SK-N-SH treated with all-trans-retinoic acid at 6 μM for 48 hours (cell line): Measurements from ENCODE around the gene C3orf22.

Experiments used
- ATAC-seq: fragments of 200-7000 bp; cut with Tn5 transposase; 3 replicates; pipeline ENCODE4 v1.9.1; 2020; ENCODE audit warnings: mild to moderate bottlenecking, moderate library complexity
- ARNTL ChIP-seq: fragments of 450-650 bp; formaldehyde crosslinking; IDR thresholded peaks from 2 replicates; pipeline ENCODE4 v1.5.0; 2020; ENCODE audit warnings: low read depth, mild to moderate bottlenecking, moderate library complexity, borderline replicate concordance
- BACH2 ChIP-seq: fragments of 250-450 bp; sonication (Bioruptor Pico); IDR thresholded peaks from 2 replicates; pipeline ENCODE4 v1.9.0; 2021; ENCODE audit warnings: mild to moderate bottlenecking, borderline replicate concordance
- CSDC2 ChIP-seq: fragments of 250-450 bp; sonication (Bioruptor Pico); IDR thresholded peaks from 2 replicates; pipeline ENCODE4 v1.5.0; 2020; ENCODE audit warnings: mild to moderate bottlenecking, moderate library complexity
- ESRRG ChIP-seq: fragments of 250-450 bp; sonication (Bioruptor Pico); IDR thresholded peaks from 2 replicates; pipeline ENCODE4 v1.6.1; 2021; ENCODE audit warnings: mild to moderate bottlenecking
- GLIS3 ChIP-seq: fragments of 250-450 bp; sonication (Bioruptor Pico); IDR thresholded peaks from 2 replicates; pipeline ENCODE4 v1.5.0; 2020; ENCODE audit warnings: mild to moderate bottlenecking, moderate library complexity
- ISL1 ChIP-seq: fragments of 250-450 bp; sonication (Bioruptor Pico); IDR thresholded peaks from 2 replicates; pipeline ENCODE4 v2.1.2; 2022; ENCODE audit warnings: mild to moderate bottlenecking, moderate library complexity
- OSR1 ChIP-seq: fragments of 250-450 bp; sonication (Bioruptor Pico); IDR thresholded peaks from 2 replicates; pipeline ENCODE4 v1.8.0; 2022; ENCODE audit warnings: moderate library complexity, mild to moderate bottlenecking, inconsistent platforms
- PPARA ChIP-seq: fragments of 250-450 bp; sonication (Bioruptor Pico); IDR thresholded peaks from 2 replicates; pipeline ENCODE4 v1.5.0; 2020; ENCODE audit warnings: mild to moderate bottlenecking, borderline replicate concordance
- RARB ChIP-seq: fragments of 250-450 bp; sonication (Bioruptor Pico); IDR thresholded peaks from 2 replicates; pipeline ENCODE4 v1.8.0; 2021; ENCODE audit warnings: mild to moderate bottlenecking, moderate library complexity
- SNAI2 ChIP-seq: fragments of 250-450 bp; sonication (Bioruptor Pico); IDR thresholded peaks from 2 replicates; pipeline ENCODE4 v1.5.0; 2020; ENCODE audit warnings: mild to moderate bottlenecking, moderate library complexity
- TCF4 ChIP-seq: fragments of 250-450 bp; sonication (Bioruptor Pico); IDR thresholded peaks from 2 replicates; pipeline ENCODE4 v1.8.0; 2021; ENCODE audit warnings: mild to moderate bottlenecking, moderate library complexity, borderline replicate concordance
- TOX ChIP-seq: fragments of 250-450 bp; sonication (Bioruptor Pico); IDR thresholded peaks from 2 replicates; pipeline ENCODE4 v1.8.0; 2021; ENCODE audit warnings: mild to moderate bottlenecking, moderate library complexity, borderline replicate concordance
- ZFP3 ChIP-seq: fragments of 250-450 bp; sonication (Bioruptor Pico); IDR thresholded peaks from 2 replicates; pipeline ENCODE4 v1.5.0; 2020; ENCODE audit warnings: mild to moderate bottlenecking, moderate library complexity
- ZFP30 ChIP-seq: fragments of 450-650 bp; formaldehyde crosslinking; IDR thresholded peaks from 2 replicates; pipeline ENCODE4 v1.5.0; 2022; ENCODE audit warnings: mild to moderate bottlenecking, moderate library complexity
- ZNF565 ChIP-seq: fragments of 450-650 bp; formaldehyde crosslinking; conservative IDR thresholded peaks from 2 replicates; pipeline ENCODE4 v1.5.0; 2020; ENCODE audit warnings: low read depth, mild to moderate bottlenecking, moderate library complexity
- ZNF70 ChIP-seq: fragments of 450-650 bp; formaldehyde crosslinking; IDR thresholded peaks from 2 replicates; pipeline ENCODE4 v1.5.0; 2020; ENCODE audit warnings: mild to moderate bottlenecking, moderate library complexity
- ZNF8 ChIP-seq: fragments of 450-650 bp; formaldehyde crosslinking; IDR thresholded peaks from 2 replicates; pipeline ENCODE4 v1.5.0; 2020; ENCODE audit warnings: mild to moderate bottlenecking, moderate library complexity
- TF ChIP-seq, protein P1 (sequence below): fragments of 250-450 bp; sonication (Bioruptor Pico); IDR thresholded peaks from 2 replicates; pipeline ENCODE4 v1.8.0; 2021; ENCODE audit warnings: low read depth, mild to moderate bottlenecking, moderate library complexity, borderline replicate concordance
- TF ChIP-seq, protein P2 (sequence below): fragments of 250-450 bp; sonication (Bioruptor Pico); IDR thresholded peaks from 2 replicates; pipeline ENCODE4 v1.5.1; 2020; ENCODE audit warnings: low read depth, mild to moderate bottlenecking, moderate library complexity
- TF ChIP-seq, protein P3 (sequence below): fragments of 250-450 bp; sonication (Bioruptor Pico); IDR thresholded peaks from 2 replicates; pipeline ENCODE4 v1.8.0; 2020; ENCODE audit warnings: mild to moderate bottlenecking, moderate library complexity, borderline replicate concordance
- TF ChIP-seq, protein P4 (sequence below): fragments of 250-450 bp; sonication (Bioruptor Pico); IDR thresholded peaks from 2 replicates; pipeline ENCODE4 v1.5.1; 2021; ENCODE audit warnings: mild to moderate bottlenecking, moderate library complexity

C3orf22 gene

DNA sequence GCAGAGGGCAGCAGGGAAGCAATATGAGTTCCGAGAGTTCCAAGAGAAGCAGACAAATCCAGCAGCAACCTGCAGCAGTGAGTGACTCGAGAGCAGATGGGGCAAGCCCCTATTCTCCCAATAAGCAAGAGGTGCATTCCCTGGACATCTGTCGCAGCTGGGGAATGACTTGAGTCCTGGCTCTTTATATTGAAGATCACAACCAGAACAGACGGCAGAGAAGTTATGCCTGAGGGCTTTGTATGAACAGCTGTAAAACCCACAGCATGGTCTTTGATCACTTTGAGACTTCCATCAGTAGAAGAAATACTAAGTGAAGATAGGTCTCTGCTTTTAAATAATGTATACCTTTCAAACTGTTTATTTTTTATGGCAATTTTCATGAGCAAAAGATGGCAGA lies 23.6 kb upstream of the C3orf22 start:
- ATAC-seq: no peak
- TF ChIP-seq ARNTL (CRISPR knock-in tag): no peak
- TF ChIP-seq TOX (CRISPR knock-in tag): no peak
- TF ChIP-seq CSDC2 (CRISPR knock-in tag): no peak
- no peak for TF ChIP-seq OSR1
- no peak for TF ChIP-seq RARB
- TF ChIP-seq PPARA: no peak
- TF ChIP-seq ESRRG (CRISPR knock-in tag): no peak
- no peak for TF ChIP-seq GLIS3
- TF ChIP-seq ZNF70: no peak
- no peak for TF ChIP-seq ZNF8 (CRISPR knock-in tag)
- TF ChIP-seq ISL1 (CRISPR knock-in tag): no peak
- TF ChIP-seq, protein P1, sequence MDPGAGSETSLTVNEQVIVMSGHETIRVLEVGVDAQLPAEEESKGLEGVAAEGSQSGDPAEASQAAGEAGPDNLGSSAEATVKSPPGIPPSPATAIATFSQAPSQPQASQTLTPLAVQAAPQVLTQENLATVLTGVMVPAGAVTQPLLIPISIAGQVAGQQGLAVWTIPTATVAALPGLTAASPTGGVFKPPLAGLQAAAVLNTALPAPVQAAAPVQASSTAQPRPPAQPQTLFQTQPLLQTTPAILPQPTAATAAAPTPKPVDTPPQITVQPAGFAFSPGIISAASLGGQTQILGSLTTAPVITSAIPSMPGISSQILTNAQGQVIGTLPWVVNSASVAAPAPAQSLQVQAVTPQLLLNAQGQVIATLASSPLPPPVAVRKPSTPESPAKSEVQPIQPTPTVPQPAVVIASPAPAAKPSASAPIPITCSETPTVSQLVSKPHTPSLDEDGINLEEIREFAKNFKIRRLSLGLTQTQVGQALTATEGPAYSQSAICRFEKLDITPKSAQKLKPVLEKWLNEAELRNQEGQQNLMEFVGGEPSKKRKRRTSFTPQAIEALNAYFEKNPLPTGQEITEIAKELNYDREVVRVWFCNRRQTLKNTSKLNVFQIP (CRISPR knock-in tag): no peak
- no peak for TF ChIP-seq TCF4 (CRISPR knock-in tag)
- TF ChIP-seq, protein P2, sequence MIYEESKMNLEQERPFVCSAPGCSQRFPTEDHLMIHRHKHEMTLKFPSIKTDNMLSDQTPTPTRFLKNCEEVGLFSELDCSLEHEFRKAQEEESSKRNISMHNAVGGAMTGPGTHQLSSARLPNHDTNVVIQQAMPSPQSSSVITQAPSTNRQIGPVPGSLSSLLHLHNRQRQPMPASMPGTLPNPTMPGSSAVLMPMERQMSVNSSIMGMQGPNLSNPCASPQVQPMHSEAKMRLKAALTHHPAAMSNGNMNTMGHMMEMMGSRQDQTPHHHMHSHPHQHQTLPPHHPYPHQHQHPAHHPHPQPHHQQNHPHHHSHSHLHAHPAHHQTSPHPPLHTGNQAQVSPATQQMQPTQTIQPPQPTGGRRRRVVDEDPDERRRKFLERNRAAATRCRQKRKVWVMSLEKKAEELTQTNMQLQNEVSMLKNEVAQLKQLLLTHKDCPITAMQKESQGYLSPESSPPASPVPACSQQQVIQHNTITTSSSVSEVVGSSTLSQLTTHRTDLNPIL (CRISPR knock-in tag): no peak
- no peak for TF ChIP-seq ZNF565 (CRISPR knock-in tag)

DNA sequence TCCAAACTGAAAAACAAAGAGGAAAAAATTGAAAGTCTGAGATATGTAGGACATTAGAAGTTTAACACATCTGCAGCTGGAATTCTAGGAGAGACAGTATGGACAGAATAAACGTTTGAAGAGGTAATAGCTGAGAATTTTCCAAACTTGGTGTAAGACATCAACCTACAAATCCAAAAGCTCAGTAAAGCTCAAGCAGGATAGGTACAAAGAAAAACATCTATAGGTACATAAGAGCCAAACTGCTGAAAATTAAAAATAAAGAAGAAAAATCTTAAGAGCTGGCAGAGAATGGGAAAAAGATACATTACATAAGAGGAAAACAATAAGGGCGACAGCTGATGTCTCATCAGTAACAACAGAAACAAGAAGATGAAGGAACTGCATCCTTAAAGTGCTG lies 22.8 kb upstream of the C3orf22 start:
- no peak for ATAC-seq
- TF ChIP-seq, protein P3, sequence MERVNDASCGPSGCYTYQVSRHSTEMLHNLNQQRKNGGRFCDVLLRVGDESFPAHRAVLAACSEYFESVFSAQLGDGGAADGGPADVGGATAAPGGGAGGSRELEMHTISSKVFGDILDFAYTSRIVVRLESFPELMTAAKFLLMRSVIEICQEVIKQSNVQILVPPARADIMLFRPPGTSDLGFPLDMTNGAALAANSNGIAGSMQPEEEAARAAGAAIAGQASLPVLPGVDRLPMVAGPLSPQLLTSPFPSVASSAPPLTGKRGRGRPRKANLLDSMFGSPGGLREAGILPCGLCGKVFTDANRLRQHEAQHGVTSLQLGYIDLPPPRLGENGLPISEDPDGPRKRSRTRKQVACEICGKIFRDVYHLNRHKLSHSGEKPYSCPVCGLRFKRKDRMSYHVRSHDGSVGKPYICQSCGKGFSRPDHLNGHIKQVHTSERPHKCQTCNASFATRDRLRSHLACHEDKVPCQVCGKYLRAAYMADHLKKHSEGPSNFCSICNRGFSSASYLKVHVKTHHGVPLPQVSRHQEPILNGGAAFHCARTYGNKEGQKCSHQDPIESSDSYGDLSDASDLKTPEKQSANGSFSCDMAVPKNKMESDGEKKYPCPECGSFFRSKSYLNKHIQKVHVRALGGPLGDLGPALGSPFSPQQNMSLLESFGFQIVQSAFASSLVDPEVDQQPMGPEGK (CRISPR knock-in tag): no peak
- TF ChIP-seq ZFP3 (no peak), BACH2 (CRISPR knock-in tag) (no peak), CSDC2 (CRISPR knock-in tag) (no peak), TCF4 (CRISPR knock-in tag) (no peak), ESRRG (CRISPR knock-in tag) (no peak), GLIS3 (no peak), ZFP30 (no peak), OSR1 (no peak), PPARA (no peak), ZNF565 (CRISPR knock-in tag) (no peak), RARB (no peak)
- TF ChIP-seq, protein P2 (CRISPR knock-in tag): no peak
- TF ChIP-seq, protein P4, sequence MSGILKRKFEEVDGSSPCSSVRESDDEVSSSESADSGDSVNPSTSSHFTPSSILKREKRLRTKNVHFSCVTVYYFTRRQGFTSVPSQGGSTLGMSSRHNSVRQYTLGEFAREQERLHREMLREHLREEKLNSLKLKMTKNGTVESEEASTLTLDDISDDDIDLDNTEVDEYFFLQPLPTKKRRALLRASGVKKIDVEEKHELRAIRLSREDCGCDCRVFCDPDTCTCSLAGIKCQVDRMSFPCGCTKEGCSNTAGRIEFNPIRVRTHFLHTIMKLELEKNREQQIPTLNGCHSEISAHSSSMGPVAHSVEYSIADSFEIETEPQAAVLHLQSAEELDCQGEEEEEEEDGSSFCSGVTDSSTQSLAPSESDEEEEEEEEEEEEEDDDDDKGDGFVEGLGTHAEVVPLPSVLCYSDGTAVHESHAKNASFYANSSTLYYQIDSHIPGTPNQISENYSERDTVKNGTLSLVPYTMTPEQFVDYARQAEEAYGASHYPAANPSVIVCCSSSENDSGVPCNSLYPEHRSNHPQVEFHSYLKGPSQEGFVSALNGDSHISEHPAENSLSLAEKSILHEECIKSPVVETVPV: no peak

DNA sequence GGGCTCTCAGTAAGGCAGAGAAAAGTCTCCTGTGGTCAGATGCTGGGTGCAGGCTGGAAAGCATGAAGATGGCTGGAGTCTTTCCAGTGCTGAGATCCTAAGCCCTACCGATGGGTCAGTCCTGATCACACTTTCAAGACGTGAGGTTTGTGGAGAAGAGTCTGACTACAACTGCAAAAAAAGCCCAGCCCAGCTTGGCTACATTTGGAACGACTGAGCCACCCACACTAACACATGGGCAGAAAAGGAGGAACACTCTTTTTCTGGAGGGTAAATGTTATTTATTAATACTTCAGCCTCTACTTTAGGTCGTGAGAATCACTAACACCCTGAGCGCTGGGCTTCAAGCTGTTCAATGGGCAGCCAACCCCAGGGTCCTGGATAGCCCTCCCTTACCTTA lies 22.0 kb upstream of the C3orf22 start:
- TF ChIP-seq, protein P4: no peak
- TF ChIP-seq CSDC2 (CRISPR knock-in tag) (no peak), ESRRG (CRISPR knock-in tag) (no peak), SNAI2 (CRISPR knock-in tag) (no peak), ZNF8 (CRISPR knock-in tag) (no peak), ZFP30 (no peak), TCF4 (CRISPR knock-in tag) (no peak), ZNF565 (CRISPR knock-in tag) (no peak), RARB (no peak), ZFP3 (no peak), GLIS3 (no peak), ISL1 (CRISPR knock-in tag) (no peak), OSR1 (no peak), ARNTL (CRISPR knock-in tag) (no peak), ZNF70 (no peak)
- TF ChIP-seq, protein P3 (CRISPR knock-in tag): no peak
- TF ChIP-seq, protein P2 (CRISPR knock-in tag): no peak
- TF ChIP-seq, all 23 proteins: peak for 0
- no peak for ATAC-seq
